Dermis microvascular lymphatic vessel endothelial cell (primary cell): ENCODE data around the gene COLEC11. TPM values are rescaled to one million over a fixed set of nuclear protein-coding genes. Genes with fewer than 3 reads are reported as not detected.
A peak's percentile ranks its signal among the peaks of the same experiment; 100 is the strongest.
"Not testable (repeated sequence)": the region's sequence is repeated elsewhere in the genome, so short reads cannot be mapped to it uniquely, and the experiment has no call there.

Experiments used
- DNase-seq, 2 donors: peaks; one replicate each; pipeline versions ENCODE4 v3.0.0 to v3.0.0-alpha.2; 2010; ENCODE audit warnings: low read depth in 2 of 2
- total RNA-seq: library from RNA; depleted of rRNA; stranded (reverse); fragments of >200 nt; gene quantifications from 2 replicates; pipeline ENCODE4 v1.2.1, GENCODE V29; 2014

The COLEC11 gene
- 0.13 and 0.51 TPM in 2 replicates for total RNA-seq

DNA sequence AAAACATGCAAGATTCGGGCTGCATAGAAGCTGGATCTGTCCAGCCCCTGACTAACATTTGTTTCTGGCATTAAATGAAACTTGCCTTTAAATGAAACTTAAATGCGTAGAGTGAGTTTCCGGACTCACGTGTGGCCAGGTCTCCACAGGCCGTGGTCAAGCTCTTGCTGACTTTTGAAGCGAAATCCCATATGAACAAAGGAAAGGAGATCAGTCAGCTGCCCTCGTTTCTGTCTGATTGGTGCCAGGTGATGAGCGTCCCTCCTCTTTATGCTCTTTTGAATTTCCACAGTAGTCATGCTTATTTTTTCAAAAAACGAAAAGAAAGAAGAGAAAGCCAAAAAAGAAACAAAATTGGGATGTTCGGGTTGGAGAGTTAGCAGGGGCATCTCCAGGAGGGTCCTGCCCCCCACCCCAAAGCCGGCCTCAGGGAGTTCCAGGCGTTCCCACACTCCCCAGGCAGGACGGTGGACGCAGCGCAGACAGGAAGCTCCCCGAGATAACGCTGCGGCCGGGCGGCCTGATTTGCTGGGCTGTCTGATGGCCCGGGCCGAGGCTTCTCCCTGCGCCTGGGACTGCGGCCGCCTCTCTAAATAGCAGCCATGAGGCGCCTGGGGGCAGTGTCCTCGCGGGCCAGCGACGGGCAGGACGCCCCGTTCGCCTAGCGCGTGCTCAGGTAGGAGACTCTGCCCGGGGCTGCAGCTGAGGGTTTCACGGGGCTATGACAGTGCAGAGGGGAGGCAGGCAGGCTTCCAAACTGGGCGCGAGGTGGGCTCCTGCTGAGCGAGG, at the start of gene COLEC11:
COLEC11 (plus strand) TSS at position 620 of the 789 bp plus-strand sequence. CDS start 9,229 bp downstream, outside the sequence.
- DNase-seq: peak in 1 of 2 donors; percentile 62

DNA sequence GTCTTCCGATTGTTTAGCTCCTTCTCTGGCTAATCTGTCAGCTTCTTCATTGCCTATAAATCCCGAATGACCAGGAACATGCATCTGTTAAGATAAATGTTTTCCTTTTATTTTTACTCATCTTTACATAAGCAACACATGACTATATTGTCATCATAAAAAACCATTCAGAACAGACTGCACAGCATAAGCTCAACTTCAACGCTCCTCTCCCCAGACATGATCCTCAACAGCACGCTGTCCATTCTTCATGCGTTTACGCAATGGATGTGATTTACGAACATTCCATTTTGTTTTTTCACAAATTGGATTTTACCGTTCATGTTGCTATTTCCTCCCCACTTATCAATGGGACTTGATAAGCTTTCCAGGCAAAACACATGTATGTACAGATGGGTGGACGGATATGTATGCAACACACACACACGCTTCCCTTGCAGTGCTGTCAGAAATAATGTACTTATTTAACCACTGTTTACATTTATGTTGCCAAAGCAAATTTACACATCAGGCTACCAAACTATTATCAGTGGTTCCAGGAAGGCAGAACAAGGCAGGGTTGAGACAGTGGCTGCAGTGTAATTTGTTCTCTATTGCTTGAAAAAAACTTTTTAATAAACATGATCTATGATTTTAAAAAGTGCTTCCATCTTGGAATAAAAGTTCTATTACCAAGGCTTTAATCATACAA, 49.0 kb upstream of the COLEC11 start:
- DNase-seq: no peak

DNA sequence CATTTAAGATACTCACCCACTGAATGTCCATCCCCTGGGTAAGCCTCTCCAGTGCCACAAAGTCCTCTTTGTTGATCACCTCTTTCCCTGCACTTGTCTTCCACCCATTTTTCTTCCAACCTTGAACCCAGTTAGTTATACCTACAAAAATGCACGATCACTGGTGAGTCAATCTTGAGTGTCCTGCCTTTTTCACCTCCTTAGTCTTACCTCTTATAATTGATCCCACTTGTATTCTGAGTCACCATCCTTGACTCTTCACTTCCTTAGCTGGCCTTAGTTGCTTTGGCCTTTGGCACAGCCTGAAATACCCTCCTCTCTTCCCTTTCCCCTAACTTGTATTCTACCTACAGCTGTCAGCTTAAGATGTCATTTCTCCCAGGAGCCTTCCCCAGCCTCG, 47.0 kb upstream of the COLEC11 start:
- DNase-seq: no peak

DNA sequence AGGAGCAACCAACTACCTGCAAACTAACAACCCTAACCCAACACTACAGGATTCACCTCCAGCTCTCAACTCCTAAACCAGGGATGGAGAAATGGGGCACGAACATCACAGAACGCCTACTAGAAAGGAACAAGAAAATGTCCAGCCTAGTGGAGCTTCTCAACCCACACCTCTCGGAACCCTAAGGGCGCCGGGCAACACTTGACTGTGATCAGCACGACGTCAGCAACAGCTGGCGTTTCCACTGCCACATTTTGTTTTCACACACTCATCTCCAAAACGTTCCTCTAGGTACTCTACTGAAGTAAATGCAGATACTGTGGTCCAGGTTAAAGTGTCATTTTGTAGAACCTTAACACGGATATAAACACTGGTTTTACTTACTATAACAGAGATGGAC, 41.0 kb upstream of the COLEC11 start:
- DNase-seq: no peak

DNA sequence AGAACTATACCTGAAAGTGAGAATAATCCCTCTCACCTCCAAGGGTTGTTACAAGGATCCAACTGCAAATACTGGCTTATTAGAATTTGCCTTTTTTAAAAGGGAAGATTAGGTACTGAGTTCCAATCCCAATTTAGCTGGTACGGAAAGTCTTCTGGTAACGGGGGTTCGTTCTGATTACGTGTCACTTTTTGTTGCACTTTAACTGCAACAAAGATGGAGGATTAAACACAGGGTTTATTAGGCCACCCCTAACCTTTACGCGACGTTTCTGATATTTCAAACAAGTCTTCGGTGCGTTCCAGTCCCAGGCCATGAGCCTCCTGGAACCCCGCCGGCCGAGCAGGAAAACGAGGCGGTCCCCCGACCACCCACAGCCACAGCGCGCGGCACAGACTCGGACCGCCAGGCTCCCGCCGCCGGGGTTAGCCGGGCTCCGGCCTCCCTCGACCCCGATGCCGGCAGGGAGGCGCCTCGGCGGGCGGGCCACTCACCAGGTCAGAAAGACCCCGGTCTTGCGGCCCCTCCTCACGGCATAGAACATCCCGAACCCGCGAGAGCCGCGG, 37.2 kb upstream of the COLEC11 start:
- DNase-seq: no peak

GRCh38 chr2:3558205-3559014, 36.5 kb upstream of the COLEC11 start, which contains the start of gene RNASEH1:
RNASEH1 (minus strand) TSS chr2:3558333; CDS start chr2:3558260, 73 bp downstream.
- DNase-seq: peak; percentile 96 to 99

- no peak for DNase-seq
These were observed 31.4 kb upstream of the COLEC11 start for GRCh38 chr2:3563521-3563976.

DNA sequence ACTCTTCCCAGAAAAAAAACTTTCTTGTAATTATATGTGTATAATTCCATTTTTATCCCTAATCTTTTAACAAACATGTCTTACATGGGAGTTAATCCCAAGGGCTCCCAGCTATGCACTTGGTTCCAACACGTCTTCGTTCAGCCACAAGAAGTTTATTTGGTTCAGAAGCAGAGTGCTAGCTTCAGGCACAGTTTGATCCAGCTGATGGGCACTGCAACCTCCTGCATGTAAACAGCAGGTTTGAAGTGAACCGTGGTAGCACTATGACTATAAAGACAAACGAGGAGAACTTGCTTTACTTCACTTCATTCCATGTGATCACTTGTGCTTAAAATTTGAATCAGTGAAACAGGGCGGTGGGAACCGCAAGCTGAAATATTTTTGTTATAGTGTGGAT, 29.8 kb upstream of the COLEC11 start:
- DNase-seq: no peak

DNA sequence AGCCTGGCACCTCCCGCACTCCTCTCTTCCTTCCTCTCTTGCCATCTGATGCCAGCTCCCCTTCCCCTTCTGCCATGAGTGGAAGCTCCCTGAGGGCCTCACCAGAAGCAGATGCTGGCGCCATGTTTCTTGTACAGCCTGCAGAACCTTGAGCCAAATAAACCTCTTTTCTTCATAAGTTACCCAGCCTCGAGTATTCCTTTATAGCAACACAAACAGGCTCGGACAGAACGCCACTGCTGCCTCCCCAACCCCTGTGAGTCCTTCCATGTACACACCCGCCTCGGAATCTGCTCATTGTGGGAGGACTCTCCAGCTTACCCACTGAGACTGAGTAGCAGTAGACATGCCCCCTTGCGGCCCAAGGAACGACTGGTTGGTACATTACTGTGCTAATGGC, 28.1 kb upstream of the COLEC11 start:
- DNase-seq: no peak

DNA sequence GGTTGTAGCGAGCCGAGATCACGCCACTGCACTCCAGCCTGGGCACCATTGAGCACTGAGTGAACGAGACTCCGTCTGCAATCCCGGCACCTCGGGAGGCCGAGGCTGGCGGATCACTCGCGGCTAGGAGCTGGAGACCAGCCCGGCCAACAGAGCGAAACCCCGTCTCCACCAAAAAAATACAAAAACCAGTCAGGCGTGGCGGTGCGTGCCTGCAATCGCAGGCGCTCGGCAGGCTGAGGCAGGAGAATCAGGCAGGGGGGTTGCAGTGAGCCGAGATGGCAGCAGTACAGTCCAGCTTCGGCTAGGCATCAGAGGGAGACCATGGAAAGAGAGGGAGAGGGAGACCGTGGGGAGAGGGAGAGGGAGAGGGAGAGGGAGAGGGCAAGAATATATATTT, 25.3 kb upstream of the COLEC11 start:
- DNase-seq: not testable (repeated sequence)

- DNase-seq: no peak
These were observed 23.6 kb upstream of the COLEC11 start for GRCh38 chr2:3571284-3571683.

DNA sequence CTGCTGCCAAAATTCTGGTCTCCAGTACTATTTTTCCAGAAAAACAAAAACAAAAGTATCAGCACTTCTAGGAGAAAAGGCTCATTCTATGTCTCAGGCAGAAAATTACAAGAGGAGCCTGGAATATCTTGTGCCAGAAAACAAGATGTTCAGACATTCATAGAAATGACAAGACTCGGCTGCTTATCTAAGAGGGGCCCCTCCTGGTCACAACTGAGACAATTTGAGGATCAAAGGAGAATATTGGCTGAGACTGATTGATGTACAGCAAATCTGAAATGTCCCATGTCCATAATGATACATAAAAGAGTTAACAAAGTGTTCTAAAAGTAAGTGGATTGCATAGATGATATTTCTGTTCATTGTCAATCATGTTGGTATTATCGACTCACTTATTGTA, 22.3 kb upstream of the COLEC11 start:
- DNase-seq: no peak

DNA sequence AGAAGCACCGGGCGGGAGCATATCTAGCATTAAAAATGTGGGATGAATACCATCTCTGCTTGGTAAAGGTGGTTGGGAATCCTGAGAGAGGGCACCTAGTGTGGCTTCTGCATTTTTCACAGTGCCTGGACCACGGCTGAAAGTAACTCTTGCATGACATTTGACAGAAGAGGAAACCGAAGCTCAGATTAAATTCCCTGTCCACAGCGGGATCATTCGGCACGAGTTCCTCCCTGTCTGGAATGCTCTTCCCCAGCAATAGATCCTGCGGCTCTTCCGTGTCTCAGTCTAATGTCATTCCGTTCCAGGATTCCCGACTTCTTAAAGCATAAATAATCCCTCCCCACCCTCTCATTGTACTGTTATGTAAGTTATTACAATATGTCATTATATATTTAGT, 20.8 kb upstream of the COLEC11 start:
- no peak for DNase-seq

DNA sequence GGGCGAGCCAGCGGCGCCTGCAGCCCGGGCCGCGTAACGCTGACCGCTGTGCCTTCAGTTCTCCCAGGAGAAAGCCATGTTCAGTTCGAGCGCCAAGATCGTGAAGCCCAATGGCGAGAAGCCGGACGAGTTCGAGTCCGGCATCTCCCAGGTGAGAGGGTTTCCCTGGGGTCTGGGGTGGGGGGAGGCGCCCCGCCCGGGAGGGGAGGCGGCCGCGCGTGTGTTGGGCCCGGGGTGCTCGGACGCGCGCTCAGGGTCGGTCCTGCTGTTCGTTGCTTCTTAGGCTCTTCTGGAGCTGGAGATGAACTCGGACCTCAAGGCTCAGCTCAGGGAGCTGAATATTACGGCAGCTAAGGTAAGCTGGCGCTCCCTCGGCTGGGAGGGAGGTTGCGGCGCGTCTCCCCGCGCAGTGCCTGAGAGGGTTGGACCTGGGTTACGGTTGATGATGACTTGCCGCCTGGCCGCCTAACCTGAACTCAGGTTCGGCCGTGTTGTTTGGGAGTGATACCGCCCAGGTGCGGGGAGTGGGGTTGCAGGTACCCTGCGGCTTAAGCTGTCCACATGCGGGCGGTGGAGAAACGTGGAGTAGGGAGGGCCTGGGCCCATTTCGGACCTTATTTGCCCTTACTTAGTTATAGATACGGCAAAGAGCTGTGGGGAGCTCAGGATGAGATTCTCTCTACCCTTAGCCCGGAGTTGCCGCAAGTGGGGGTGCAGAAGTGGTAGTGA, 19.2 kb upstream of the COLEC11 start:
- peak in 1 of 2 donors; percentile 15 for DNase-seq

GRCh38 chr2:3576263-3576630, 18.7 kb upstream of the COLEC11 start:
- DNase-seq: not testable (repeated sequence)

DNA sequence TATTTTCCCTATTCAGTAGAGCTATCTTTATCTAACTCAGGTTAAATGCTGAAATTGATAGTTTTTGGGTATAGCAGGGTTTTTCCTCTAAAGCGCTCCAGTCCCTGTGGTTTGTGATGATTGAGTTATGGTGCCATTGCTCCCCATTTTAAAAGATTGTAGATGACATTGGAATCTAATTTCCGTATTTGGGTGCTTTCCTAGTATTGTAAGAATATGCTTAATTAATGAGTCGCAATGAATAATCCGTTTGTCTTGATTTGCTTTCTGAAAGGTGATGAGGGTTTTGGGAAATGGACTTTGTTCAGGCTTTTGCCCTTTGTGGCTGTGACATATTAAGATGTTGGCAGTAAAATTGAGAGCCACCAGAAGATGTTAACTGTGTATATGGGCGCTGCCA, 15.9 kb upstream of the COLEC11 start:
- DNase-seq: no peak

DNA sequence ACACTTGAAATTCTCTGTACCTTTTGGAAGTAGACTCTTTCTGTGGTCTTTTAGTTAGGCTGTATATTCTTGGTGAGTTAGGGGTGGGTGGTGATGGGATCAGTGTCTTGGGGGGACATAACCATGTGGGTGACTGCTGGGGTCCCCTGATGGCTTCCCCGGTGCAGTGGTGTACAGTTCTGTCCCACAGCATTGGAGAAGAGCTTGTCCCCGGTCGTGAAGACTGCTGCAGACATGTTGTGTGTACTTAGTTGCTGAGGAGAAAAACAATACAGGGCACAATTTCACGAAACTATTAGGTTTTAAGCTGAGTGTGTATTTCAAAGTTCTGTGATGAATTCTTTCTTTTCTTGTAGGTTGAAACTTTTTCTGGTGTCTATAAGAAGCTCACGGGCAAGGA, 14.5 kb upstream of the COLEC11 start:
- DNase-seq: no peak

- no peak for DNase-seq
These were observed 13.3 kb upstream of the COLEC11 start for GRCh38 chr2:3581367-3582262.

DNA sequence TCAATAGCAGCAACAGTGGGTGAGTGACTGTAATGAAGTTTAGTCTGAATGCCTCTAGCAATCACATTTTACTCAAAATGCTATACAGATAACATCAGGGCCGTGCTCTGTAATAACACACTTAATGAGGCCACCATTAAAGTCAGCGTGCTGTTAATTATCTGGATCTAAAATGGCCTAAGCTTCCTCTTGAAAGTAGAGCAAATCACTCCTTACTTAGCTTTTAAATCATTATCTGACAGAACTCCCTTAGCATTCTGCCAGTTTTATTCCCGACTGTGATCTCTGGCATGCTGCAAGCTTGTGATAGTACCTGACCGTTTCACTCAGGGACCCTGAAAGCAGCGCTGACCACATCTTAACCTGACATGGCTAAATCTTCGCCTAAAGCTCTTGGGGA, 10.8 kb upstream of the COLEC11 start:
- no peak for DNase-seq
